HG03159 (cell line): ENCODE results near the gene SH3GL3.

Experiments
- ATAC-seq: cut with Tn5 transposase; IDR thresholded peaks from one replicate; pipeline ENCODE4 v1.9.1; 2021; ENCODE audit warnings: mild to moderate bottlenecking, moderate library complexity; ENCODE audit not compliant: unreplicated experiment

SH3GL3 gene

DNA sequence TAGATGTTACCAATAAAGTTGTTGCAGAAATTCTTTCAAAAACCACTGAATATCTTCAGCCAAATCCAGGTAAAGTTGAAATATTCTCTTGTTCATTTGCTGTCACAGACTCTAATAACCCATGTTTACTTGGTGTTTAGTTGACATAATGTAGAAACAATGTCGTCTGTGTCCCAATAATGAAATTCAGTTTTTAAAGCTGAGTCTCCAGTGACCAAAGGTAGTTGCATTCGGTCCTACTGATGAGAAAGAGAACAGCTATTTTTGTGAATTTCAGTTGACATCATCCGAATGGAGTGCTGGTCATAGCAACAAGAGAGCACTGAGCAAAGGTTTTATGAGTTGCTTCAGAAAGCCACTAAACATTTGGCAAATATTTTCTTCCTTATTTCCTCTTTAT, 118.0 kb downstream of the SH3GL3 start:
- no peak for ATAC-seq

DNA sequence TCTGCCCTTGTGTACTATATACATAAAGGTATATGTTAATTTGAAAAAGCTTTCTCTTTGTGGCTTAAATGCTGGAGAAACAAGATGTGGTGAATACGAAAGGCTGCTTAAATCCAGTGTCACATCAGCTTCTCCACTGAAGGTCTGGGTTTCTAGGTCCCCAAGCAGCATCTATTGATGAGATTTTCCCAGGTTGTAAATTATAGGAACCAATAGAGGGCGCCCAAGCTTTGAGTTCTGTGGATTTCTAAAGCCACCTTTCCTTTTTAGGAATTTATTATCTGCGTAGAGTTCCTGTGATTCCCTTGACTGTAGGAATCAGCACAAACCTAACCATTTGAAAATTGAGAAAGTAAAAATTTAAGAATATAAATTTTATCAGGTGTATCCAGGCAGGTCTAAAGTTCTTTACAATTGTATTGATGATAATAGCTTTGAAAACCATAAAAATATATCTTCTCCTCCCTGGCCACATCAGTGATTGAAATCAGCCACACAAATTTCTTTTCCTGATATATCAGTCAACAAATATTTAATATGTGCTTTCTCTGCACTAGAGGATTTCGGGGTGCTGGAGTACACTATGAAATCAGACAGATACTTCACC, 118.5 kb downstream of the SH3GL3 start:
- no peak for ATAC-seq

DNA sequence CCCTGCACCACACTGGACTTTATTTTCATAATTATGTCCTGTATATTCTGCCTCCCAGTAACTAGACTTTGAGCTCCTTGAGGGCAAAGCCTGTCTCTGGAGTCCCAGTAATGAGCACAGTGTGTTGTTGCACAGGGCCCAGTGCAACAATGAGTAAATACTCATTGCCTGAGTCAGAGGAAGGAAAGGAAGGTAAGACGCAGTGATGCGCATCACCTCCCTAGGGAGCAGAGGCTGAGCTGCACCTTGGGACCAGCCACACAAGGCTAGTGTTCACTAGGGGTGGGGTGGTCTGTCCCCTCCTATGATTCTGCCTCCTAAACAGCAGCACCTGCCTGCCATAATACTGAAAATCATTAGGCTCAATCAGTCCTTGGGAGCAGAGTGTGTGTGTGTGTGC, 120.2 kb downstream of the SH3GL3 start:
- ATAC-seq = no peak

DNA sequence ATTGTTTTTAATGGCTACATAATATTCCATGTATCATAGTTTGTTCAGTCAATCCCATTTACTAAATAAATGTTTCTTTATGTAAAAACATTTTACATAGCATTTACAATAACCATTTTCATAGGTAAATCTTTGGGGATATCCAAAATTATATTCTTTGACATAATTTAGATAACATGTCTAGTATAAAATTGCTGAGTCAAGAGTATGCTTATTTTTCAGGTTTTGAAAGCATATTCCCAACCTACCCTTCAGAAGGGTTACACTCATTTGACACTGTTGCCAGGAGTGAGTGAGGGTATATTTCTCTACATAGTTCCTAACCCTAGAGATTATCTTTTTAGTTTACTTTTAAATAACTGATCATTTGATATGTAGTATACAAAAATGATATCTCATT, 122.2 kb downstream of the SH3GL3 start:
- ATAC-seq = no peak

DNA sequence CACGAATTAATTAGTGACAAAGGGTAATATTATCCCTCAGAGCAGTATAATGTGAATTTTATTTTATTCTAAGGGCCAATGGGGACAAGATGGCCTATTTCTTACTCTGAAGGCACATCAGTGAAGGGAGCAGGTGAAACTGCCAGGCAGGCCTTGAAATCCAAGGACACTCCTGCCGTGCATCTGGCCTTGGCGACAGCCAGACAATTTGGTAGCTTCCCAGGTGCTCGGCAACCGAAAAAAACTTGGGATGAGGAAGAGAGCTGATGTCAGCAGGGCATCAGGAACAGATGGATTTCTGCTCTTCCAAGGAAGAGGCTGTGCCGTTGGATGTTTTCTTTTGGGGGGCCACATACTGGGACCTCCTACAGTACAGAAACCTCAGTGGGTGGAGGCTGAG, 123.6 kb downstream of the SH3GL3 start:
- no peak for ATAC-seq

DNA sequence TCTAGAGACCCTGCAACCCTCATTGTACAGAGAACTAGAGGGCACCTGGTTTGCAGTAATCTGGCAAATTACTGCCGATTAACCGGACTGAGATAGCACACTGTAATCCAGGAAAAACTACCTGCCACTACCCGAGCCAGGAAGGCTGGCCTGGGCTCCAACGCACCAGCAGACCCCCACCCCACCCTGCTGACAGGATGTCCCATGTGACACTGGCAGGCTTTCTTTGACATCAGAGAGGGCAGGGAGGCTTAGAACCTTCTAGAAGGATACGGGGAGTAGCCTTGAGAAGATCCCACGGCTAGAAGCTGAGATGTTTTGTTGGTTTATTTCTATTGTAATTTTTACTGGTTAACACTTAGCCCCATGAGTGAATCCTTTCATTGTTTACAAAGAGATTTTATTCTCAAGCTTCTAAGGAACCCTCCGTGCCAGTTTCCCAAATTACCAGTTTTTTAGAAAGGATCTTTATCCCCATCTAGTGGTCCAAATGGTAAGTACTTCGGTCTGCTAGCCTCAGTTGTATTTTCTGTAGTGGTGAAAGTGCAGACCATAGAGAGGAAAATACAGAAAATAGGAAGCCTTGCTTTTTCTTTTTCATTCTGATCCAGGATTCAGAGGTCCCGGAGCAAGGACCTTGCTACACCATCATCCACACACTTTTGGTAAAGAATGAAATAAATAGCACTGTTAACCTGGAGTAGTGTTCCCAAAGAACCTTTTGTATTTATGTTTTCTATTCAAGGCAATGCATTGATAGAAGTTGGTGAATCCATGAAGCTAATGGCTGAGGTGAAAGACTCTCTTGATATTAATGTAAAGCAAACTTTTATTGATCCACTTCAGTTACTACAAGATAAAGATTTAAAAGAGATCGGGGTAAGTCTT, 124.9 kb downstream of the SH3GL3 start:
- no peak for ATAC-seq

DNA sequence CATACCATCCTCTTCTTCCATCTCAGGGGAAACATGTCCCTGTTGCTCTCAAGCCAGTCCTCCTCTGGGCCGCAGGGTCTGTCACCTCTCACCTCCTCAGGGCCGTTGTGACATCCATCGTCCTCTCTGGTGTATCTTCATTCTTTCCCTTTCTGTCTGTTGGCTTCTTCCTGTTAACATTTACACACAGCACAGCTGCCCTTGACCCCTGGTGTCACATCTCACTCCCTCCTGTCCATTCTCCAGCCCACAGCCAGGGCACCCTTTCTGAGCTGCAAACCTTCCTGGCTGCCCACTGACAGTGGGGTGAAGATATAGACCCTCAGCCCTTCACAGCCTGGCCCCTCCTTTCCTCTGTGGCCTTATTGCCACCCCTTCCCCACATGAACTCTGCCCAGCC, 127.2 kb downstream of the SH3GL3 start:
- ATAC-seq = no peak

DNA sequence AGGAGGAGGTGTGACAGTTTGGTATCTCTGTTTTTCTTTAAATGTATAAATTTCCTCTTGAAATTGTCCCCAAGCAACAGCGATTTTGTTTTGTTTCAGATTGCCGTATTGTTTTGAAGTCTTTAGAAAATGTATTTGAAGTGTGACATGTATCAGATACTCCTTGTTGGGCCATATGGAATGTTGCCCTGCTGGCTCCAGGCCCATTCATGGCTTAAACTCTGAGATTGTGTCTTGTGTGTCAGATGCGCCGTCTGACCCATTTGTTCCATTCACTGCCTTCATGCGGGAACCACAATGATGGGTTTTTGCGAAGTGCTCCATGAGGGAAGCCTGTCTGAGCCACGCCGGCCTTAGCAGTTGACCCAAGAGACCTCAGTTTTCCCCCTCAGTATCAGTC, 131.6 kb downstream of the SH3GL3 start:
- no peak for ATAC-seq

DNA sequence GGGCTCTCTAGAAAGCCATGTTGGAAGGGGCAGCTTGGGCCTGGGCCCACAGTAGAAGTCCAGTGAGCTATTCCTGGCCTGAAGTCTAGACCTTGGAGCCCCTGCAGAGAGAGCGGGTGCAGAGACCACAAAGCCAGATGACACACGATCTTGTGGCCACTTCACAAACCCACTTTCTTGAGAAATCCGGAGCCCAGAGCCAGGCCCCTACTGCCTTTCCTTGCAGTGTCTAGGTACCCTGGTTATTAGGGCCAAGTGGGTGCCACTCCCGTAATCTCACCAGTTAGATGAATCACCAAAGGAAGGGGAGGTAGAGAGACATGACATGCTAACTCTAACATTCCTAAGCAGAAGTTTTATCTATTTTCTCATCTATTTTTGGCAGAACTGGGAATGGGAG, 134.2 kb downstream of the SH3GL3 start:
- ATAC-seq = no peak

DNA sequence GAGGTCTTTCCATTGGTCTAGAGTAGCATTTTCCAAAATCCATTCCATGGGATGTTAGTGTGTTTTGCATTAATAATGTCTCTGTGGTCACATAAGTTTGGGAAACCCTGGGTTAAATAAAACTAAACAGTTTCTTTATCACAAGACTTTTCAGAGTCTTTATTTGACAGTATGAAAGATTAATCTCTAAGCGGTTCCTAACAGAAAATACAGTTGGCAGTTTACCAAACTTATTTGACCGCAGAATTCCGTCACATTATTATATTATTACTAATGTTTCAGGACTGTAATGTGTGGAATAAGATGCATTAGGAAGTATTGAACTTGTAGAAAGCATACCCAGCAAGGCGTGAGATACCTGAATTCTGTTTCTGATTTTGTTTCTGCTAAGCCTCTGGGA, 135.2 kb downstream of the SH3GL3 start:
- no peak for ATAC-seq

DNA sequence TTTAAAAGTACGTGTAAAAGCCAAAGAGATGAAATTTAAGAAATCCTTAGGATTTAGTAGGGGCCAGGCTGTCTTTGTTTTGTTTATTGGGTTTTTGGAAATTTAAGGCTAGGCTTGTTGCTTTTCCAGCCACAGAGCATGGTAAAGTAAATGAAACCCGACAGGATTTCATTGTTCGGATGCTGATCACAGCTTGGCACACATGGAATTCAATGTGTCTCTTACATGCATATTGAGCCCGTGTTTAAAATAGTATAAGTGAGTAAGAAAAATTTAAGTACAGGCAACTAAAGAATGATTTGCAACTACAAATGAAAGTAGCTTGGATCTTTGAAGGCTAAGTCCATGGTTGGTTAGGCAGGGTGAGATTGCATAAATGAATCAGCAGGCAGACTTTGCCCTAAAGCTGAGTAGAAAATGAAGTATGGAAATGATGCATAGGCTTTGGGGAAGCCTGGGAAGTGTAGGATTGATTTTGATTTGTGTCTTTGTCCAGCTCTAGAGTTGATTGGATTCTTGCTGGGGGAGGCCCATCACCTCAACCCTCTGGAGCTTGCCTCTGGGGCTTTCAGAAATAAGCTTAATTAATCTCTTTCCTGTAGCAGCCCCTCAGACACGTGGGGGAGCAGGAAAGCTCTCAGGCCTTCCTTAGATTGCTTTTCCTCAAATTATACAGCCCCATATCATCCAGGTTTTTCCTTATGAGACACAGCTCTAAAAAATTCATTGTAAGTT, 138.6 kb downstream of the SH3GL3 start:
- ATAC-seq = no peak

DNA sequence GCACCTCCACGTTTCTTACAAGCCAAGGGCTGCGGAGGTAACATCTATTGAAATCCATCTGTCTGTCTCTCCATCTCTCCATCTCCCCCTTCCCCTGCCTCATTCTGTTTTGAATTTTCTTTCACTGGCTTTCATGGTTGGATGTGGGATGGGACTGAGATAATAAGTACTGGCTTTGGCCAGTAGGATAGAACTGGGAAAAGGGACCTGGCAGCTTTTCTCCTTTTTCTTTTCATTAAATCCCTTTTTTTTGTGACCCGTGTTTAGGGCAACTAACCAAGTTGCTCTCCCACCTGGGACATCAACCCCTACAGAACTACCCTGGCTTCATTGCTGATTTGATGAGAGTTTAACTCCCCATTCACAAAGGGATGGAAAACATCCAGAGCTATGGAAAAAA, 139.9 kb downstream of the SH3GL3 start:
- ATAC-seq = no peak

DNA sequence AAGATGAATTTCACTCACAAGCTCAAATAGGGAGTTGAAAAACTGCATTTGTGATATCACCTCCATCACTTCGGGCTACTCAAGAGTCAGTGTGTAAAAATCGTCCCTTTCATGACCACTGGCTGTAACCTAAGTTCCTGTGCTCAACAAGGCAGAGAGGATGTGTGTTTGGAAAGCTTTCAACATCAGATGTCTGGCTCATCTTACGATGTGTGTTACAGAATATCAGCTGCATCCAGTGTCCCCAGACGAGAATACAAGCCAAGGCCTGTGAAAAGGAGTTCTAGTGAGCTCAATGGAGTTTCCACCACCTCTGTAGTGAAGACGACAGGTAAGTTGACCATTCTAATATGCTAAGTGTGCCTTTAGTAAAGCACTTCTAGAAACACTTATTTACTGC, 141.3 kb downstream of the SH3GL3 start:
- ATAC-seq = no peak

DNA sequence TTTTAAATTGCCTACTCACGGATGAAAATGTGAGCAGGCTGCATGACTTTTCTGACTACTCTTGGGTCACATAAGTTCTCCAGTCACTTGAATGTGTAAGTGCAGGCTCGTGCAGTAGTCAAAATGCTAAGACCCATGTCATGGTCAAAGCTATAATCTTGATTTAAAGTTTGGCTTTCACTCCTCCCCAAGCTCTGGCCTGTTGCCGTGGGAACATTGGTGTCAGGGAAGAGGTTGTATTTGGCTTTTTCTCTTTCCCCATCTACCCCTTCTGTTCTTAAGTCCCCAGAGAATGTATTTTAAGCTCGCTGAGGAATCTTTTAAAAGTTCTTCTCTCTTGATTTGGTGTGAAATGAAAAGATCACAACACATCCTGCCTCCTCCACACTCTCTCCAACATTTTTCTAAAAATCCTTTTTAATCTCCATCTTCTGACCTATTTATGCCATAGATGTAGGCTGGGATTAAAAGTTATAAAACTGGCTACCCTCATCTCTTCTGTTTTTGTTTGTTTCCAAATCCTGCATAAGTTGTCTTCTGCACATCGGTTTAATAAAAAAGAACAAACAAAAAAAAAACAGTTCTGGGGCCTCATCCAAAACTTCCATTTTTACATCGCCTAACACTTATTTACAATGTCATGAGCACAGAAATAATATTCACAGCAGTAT, 145.4 kb downstream of the SH3GL3 start:
- no peak for ATAC-seq

DNA sequence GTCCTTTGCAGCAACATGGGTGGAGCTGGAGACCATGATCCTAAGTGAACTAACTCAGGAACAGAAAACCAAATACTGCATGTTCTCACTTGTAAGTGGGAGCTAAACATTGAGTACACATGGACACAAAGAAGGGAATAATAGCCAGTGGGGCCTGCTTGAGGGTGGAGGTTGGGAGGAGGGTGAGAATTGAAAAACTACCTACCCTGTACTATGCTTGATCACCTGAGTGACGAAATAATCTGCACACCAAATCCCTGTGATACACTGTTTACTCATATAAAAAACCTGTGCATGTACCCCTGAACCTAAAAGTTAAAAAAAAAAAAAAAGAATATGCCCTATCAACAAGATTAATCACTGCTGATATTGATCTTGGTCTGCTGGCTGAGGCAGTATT, 148.1 kb downstream of the SH3GL3 start:
- no peak for ATAC-seq

DNA sequence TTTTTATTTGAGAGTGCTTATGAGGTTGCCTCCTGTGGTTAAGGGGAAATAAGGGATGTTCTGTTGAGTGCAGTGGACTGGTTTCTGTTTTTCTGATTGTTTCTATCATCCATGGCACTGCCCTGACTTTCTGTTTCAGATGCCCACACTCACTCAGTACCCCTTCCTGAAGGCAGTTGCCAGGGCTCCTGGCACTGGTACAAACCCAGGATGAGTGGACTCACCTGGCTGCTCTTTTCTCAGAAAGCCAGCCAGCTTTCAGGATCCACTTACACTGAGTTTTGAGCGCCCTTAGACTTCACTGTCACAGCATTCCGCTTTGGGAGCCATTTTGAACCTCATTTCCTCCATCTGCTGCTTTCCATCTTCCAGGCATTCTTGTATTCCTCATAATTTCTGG, 150.9 kb downstream of the SH3GL3 start:
- ATAC-seq = no peak

DNA sequence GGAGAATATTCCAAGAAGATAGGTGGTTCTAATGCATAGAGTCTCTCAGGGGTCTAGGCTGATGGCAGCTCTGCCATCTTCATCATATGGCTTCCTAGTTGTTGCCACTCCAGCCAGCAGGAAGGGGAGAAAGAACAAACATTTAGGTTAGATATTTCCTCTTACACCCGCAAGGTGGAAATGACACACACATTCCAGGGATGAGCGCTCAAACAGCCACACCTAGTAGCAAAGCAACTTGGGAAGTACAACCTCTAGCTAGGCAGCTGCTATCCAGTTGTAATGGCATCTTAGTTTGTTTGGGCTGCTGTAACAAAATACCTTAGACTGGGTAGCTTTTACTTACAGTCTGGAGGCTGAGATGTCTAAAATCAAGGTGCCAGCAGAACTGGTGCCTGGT, 154.9 kb downstream of the SH3GL3 start:
- no peak for ATAC-seq

DNA sequence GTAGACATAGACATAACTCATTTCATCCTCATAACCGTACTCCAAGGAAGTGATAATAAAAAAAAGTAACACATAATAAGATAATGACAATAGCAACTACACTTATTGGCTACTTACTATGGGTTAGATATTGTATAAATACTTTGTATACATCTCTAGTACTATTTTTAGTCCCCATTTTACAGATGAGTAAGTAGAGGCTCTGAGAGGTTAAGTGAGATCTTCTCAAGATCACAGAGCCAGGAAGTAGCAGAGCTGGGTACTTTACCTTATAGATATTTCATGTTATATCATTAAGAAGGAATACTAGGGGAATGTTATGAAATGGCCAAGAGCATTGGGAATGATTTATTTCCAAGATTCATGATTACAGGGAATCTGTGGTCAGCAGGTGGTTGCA, 157.4 kb downstream of the SH3GL3 start:
- ATAC-seq = no peak

DNA sequence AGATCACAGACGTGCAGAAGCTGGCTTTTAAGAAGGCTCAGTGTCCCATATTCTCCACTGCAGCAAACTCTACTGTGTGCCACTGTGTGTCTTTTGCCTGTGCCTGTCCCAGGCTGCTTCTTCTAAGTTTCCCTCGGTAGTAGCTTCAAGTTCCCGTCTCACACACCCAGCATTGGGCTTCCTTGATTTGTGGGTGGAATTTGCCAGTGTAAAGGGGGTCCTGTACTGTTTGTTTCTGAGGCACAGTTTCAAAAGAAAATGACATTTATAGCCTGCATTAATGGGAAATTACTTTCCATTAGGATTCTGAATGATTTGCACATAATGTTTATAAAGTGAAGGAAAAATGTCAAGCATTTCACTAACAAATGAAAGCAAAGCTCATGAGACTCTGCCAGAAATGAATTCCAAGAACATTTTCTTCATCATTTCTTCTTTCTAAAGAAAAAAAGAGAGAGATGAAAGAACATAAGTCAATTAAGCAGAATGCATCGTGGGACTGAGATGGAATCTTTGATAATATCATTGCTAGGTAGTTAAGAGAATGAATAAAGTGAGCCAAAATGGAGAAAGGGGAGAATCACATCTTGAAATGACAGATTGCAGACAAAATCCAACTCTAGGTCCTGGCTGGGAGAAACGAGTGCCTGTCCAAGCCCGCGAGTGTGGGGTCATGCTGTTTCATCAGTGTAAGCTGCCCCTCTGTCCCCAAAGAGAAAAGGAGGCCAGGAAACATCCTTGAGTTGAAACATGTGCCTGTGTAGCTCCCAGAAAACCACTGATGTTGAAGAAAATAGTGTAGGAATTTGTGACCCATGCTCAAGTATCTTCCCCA, 158.2 kb downstream of the SH3GL3 start:
- no peak for ATAC-seq

DNA sequence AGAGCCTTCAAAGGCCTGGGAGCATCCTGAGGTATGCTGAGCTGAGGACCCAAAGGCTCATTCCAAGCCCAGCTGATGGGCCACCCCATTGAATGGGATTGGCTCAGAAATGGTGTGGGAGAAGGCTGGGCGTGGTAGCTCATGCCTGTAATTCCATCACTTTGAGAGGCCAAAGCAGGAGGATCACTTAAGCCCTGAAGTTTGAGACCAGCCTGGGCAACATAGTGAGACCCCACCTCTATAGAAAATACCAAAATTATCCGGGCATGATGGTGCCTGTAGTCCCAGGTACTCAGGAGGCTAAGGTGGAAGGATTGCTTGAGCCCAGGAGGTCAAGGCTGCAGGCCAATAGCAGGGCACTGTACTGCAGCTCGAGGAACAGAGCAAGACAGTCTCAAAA, 163.0 kb downstream of the SH3GL3 start:
- ATAC-seq = no peak
